Epithelial cell of esophagus (primary cell): Measurements from ENCODE around the gene CCM2.
"Not testable (repeated sequence)": the region's sequence is repeated elsewhere in the genome, so short reads cannot be mapped to it uniquely, and the experiment has no call there.

Source experiments
- DNase-seq: peaks from one replicate; pipeline ENCODE4 v3.0.0; 2010; ENCODE audit warnings: low read depth
- H3K4me3 ChIP-seq: 2 replicates; pipeline ENCODE4 v1.5.1; 2011; ENCODE audit warnings: mild to moderate bottlenecking, low read length, control low read depth
- CTCF ChIP-seq: IDR thresholded peaks from 2 replicates; pipeline ENCODE4 v1.5.1; 2011; ENCODE audit warnings: low read depth, mild to moderate bottlenecking, low read length, control low read depth, inconsistent platforms; ENCODE audit not compliant: insufficient read depth; ENCODE audit errors: missing control alignments

CCM2 gene

GRCh38 chr7:45031829-45032228 lies 31.8 kb downstream of the CCM2 start:
- no peak for TF ChIP-seq CTCF
- DNase-seq = no peak
- no peak overlapping the region for H3K4me3 ChIP-seq

- no peak overlapping the region for H3K4me3 ChIP-seq
- DNase-seq = no peak
- no peak for TF ChIP-seq CTCF
Observed at GRCh38 chr7:45032421-45032820, 32.4 kb downstream of the CCM2 start.

GRCh38 chr7:45033261-45033930 lies 33.4 kb downstream of the CCM2 start:
- no peak for TF ChIP-seq CTCF
- no peak overlapping the region for H3K4me3 ChIP-seq
- peak; percentile 82 for DNase-seq

GRCh38 chr7:45033931-45034290 lies 33.9 kb downstream of the CCM2 start:
- TF ChIP-seq CTCF = no peak
- DNase-seq = peak; percentile 99
- no peak overlapping the region for H3K4me3 ChIP-seq

- H3K4me3 ChIP-seq, DNase-seq: not testable (repeated sequence)
Observed at GRCh38 chr7:45034710-45035109, 34.7 kb downstream of the CCM2 start.

- TF ChIP-seq CTCF = no peak
- H3K4me3 ChIP-seq = no peak overlapping the region
Observed at GRCh38 chr7:45035371-45035770, 35.4 kb downstream of the CCM2 start.

GRCh38 chr7:45035893-45036292 lies 35.9 kb downstream of the CCM2 start:
- DNase-seq = peak; percentile 71
- no peak overlapping the region for H3K4me3 ChIP-seq
- no peak for TF ChIP-seq CTCF

More at GRCh38 chr7:45035371-45035770, 35.4 kb downstream of the CCM2 start:
- no peak for DNase-seq
